Stomach (tissue), 19 donors: ENCODE results near the gene CEP89. TPM values are rescaled to one million over a fixed set of nuclear protein-coding genes. Genes with fewer than 3 reads are reported as not detected.
A peak's percentile ranks its signal among the peaks of the same experiment; 100 is the strongest.
"Not testable (repeated sequence)": the region's sequence is repeated elsewhere in the genome, so short reads cannot be mapped to it uniquely, and the experiment has no call there.

ENCODE experiments used
- DNase-seq, 2 donors: peaks; one replicate each; pipeline versions ENCODE4 v3.0.0 to v3.0.0-alpha.2; 2013 to 2019
- H3K27ac ChIP-seq, 5 donors: fragments of 200-600 bp in 4 of 5; sonication (generic) in 4 of 5; one replicate each; pipeline ENCODE4 v1.5.1; 2013 to 2019; ENCODE audit warnings: mild to moderate bottlenecking in 1 of 5, moderate library complexity in 1 of 5
- H3K27me3 ChIP-seq, 3 donors: fragments of 200-600 bp; sonication (generic); one replicate each; pipeline ENCODE4 v1.5.1; 2017 to 2019; ENCODE audit warnings: mixed run types in 1 of 3
- H3K36me3 ChIP-seq, 4 donors: fragments of 200-600 bp; sonication (generic); 1 replicate in 3 of 4; 2 replicates in 1 of 4; pipeline ENCODE4 v1.5.1; 2016 to 2019
- H3K4me1 ChIP-seq, 4 donors: fragments of 200-600 bp; sonication (generic); one replicate each; pipeline ENCODE4 v1.5.1; 2016 to 2019
- H3K4me3 ChIP-seq, 4 donors: fragments of 200-600 bp; sonication (generic) in 3 of 4; one replicate each; pipeline ENCODE4 v1.5.1; 2016 to 2019; ENCODE audit warnings: mild to moderate bottlenecking in 1 of 4
- H3K9me3 ChIP-seq, 4 donors: fragments of 200-600 bp; sonication (generic); one replicate each; pipeline ENCODE4 v1.5.1; 2016 to 2019
- CTCF ChIP-seq, 7 experiments: fragments of 450-650 bp in 4 of 7; fragments of 200-600 bp in 3 of 7; sonication (generic) in 3 of 7; IDR thresholded peaks; one replicate each; pipeline ENCODE4 v1.5.1; 2016 to 2019; ENCODE audit warnings: antibody characterized with exemption in 7 of 7, control low read depth in 2 of 7, mild to moderate bottlenecking in 1 of 7
- EP300 ChIP-seq: sonication (generic); formaldehyde crosslinking; IDR thresholded peaks from one replicate; pipeline ENCODE4 v1.6.1; 2017; ENCODE audit warnings: antibody characterized with exemption
- POLR2A ChIP-seq, 4 donors: fragments of 450-650 bp; IDR thresholded peaks; one replicate each; pipeline ENCODE4 v1.6.1; 2016; ENCODE audit warnings: antibody characterized with exemption in 4 of 4, control low read depth in 2 of 4, mild to moderate bottlenecking in 1 of 4, moderate library complexity in 1 of 4
- POLR2AphosphoS5 ChIP-seq, 3 donors: sonication (generic); formaldehyde crosslinking; IDR thresholded peaks; one replicate each; pipeline ENCODE4 v1.6.1; 2016; ENCODE audit warnings: antibody characterized with exemption in 3 of 3
- WGBS, 5 donors: extraction: QIAGEN DNeasy Blood & Tissue Kit in 3 of 5; methylation state at CpG; one replicate each; pipeline versions ENCODE4 v1.1.5 to v1.1.7; 2013 to 2018; 5-methylcytosine and 5-hydroxymethylcytosine counted together
- intact Hi-C: fragments of 100-400 bp; cut with DNase I; formaldehyde crosslinking; loops from one replicate; pipeline ENCODE4 v1.15.1; 2023; ENCODE audit warnings: low total_unique reads
- long read RNA-seq, 10 donors: transcript quantifications; one replicate each; lab custom pipeline, GENCODE V29; 2026
- polyA plus RNA-seq, 3 donors: library from polyadenylated mRNA; stranded (reverse); fragments of 200-250 nt; gene quantifications; one replicate each; pipeline ENCODE4 v1.2.3, GENCODE V29; 2013
- total RNA-seq, 5 donors: library from RNA; depleted of rRNA; stranded (reverse); fragments of >200 nt; gene quantifications; one replicate each; pipeline versions ENCODE4 v1.1.0 to v1.2.3, GENCODE V29; 2014 to 2016
- donor health status: healthy with polysubstance abuse.
- donor health status: Bipolar disorder and iron deficiency.
- donor health status: healthy.

The CEP89 gene
- total RNA-seq (10 to 100 TPM in 2 of 5 donors, 1 to 10 TPM in 3; 3.1 to 15.1 (median 9.3) TPM), polyA plus RNA-seq (1 to 10 TPM; 5.7 to 7.3 (median 6.4) TPM)
- long read RNA-seq, donor 1, full-length matches to known transcripts: 2 of 2 reads
- long read RNA-seq, donor 1, partial matches to known transcripts: 0 of 2 reads
- long read RNA-seq, donor 1, other reads (novel, unspliced or antisense): 0 of 2 reads
- long read RNA-seq, donor 2: 0 reads
- long read RNA-seq, donor 3, partial matches to known transcripts: 0 of 2 reads
- long read RNA-seq, donor 3, other reads (novel, unspliced or antisense): 0 of 2 reads
- long read RNA-seq, donor 4: 0 reads
- long read RNA-seq, donor 5, transcript CEP89-207 (2 exons, 2,903 nt): major isoform, 5 of 6 reads
- long read RNA-seq, donor 5, partial matches to known transcripts: 0 of 6 reads
- long read RNA-seq, donor 5, other reads (novel, unspliced or antisense): 0 of 6 reads
- long read RNA-seq, donor 6, partial matches to known transcripts: 0 of 2 reads
- long read RNA-seq, donor 6, other reads (novel, unspliced or antisense): 0 of 2 reads
- long read RNA-seq, donor 7, partial matches to known transcripts: 0 of 4 reads
- long read RNA-seq, donor 7, other reads (novel, unspliced or antisense): 0 of 4 reads
- long read RNA-seq, donor 8, partial matches to known transcripts: 0 of 4 reads
- long read RNA-seq, donor 8, other reads (novel, unspliced or antisense): 0 of 4 reads
- long read RNA-seq, donor 9, partial matches to known transcripts: 5 of 8 reads
- long read RNA-seq, donor 9, other reads (novel, unspliced or antisense): 0 of 8 reads
- long read RNA-seq, donor 10: 0 reads

GRCh38 chr19:32971715-32972540 lies at the start of gene CEP89, which contains the start of gene FAAP24:
TSS of gene CEP89 (minus strand) at chr19:32971958. CDS start at chr19:32971874, 84 bp downstream.
TSS of gene FAAP24 (plus strand) at chr19:32972242. CDS start at chr19:32973197, 955 bp downstream.
- H3K4me3 ChIP-seq: peak within 1 kb of the TSS; percentile 83 to 100 (median 94)
- intact Hi-C loops: no loop called here
- TF ChIP-seq EP300 (no peak), POLR2AphosphoS5 (IDR thresholded peaks at IDR 0.05) (peak in 2 of 3 donors; percentile 66 to 85), CTCF (IDR thresholded peaks at IDR 0.05) (peak in 1 of 7 experiments; percentile 5)
- H3K4me1 ChIP-seq: peaks cover 15 to 35% (median 30%) of the 10 kb centered on the region in 4 donors
- H3K9me3 ChIP-seq: no peaks in the 10 kb centered on the region
- 1% methylated on average over 56 to 57 of the region's 57 CpGs for WGBS, 5 donors
- peak; percentile 99 for DNase-seq
- peaks cover 4 to 21% (median 16%) of the 10 kb centered on the region in 4 donors for H3K36me3 ChIP-seq
- H3K27me3 ChIP-seq: no peaks in the 10 kb centered on the region
- peak within 1 kb of the TSS; percentile 62 to 86 (median 83) for H3K27ac ChIP-seq

GRCh38 chr19:33010891-33011290 lies 39.1 kb upstream of the CEP89 start:
- H3K9me3 ChIP-seq, H3K4me3 ChIP-seq, H3K27me3 ChIP-seq, H3K27ac ChIP-seq, H3K4me1 ChIP-seq, intact Hi-C loops, DNase-seq: not testable (repeated sequence)
- H3K36me3 ChIP-seq: peaks cover 11 to 63% (median 60%) of the 10 kb centered on the region in 4 donors
- WGBS, 5 donors: 90 to 95% (median 93%) methylated on average over 4 of the region's 4 CpGs

GRCh38 chr19:33008738-33009137 lies 37.0 kb upstream of the CEP89 start:
- intact Hi-C loops: no loop called here
- no peak for DNase-seq
- Histone ChIP-seq H3K9me3 (no peaks in the 10 kb centered on the region), H3K4me1 (peaks cover 0 to 7% (median 0%) of the 10 kb centered on the region in 4 donors), H3K27me3 (no peaks in the 10 kb centered on the region), H3K4me3 (no peak overlapping the region), H3K36me3 (peaks cover 11 to 68% (median 61%) of the 10 kb centered on the region in 4 donors), H3K27ac (no peak overlapping the region)
- TF ChIP-seq CTCF (IDR thresholded peaks at IDR 0.05) (no peak), POLR2AphosphoS5 (IDR thresholded peaks at IDR 0.05) (no peak), POLR2A (IDR thresholded peaks at IDR 0.05) (no peak)
- 92 to 99% (median 97%) methylated on average over 4 of the region's 4 CpGs for WGBS, 5 donors

GRCh38 chr19:33005440-33005839 lies 33.7 kb upstream of the CEP89 start:
- peak in 1 of 2 donors; percentile 71 for DNase-seq
- TF ChIP-seq POLR2AphosphoS5 (IDR thresholded peaks at IDR 0.05) (no peak), EP300 (no peak), CTCF (IDR thresholded peaks at IDR 0.05) (no peak), POLR2A (IDR thresholded peaks at IDR 0.05) (no peak)
- Histone ChIP-seq H3K4me3 (no peak overlapping the region), H3K36me3 (peaks cover 5 to 66% (median 60%) of the 10 kb centered on the region in 4 donors), H3K27ac (no peak overlapping the region), H3K9me3 (no peaks in the 10 kb centered on the region), H3K27me3 (no peaks in the 10 kb centered on the region), H3K4me1 (peaks cover 0 to 7% (median 3%) of the 10 kb centered on the region in 4 donors)
- WGBS, 5 donors: 38 to 66% (median 42%) methylated on average over 5 of the region's 5 CpGs
- intact Hi-C loops: no loop called here

GRCh38 chr19:33003424-33004024 lies 31.8 kb upstream of the CEP89 start:
- intact Hi-C loops: not testable (repeated sequence)
- 43 to 61% (median 56%) methylated on average over 6 of the region's 6 CpGs for WGBS, 5 donors

GRCh38 chr19:33002126-33002865 lies 30.5 kb upstream of the CEP89 start:
- H3K4me3 ChIP-seq, H3K27ac ChIP-seq, H3K4me1 ChIP-seq, H3K27me3 ChIP-seq, intact Hi-C loops, H3K9me3 ChIP-seq: not testable (repeated sequence)
- peak in 1 of 2 donors; percentile 41 for DNase-seq
- H3K36me3 ChIP-seq: peaks cover 5 to 69% (median 60%) of the 10 kb centered on the region in 4 donors
- 71 to 77% (median 74%) methylated on average over 14 to 15 of the region's 15 CpGs for WGBS, 5 donors

More at GRCh38 chr19:33003424-33004024, 31.8 kb upstream of the CEP89 start:
- H3K9me3 ChIP-seq, DNase-seq, H3K27me3 ChIP-seq, H3K27ac ChIP-seq, H3K4me1 ChIP-seq, H3K4me3 ChIP-seq: not testable (repeated sequence)
- H3K36me3 ChIP-seq: peaks cover 5 to 69% (median 57%) of the 10 kb centered on the region in 4 donors
